GM19043 (cell line): ENCODE results near the gene NOD2.

ENCODE experiments used
- ATAC-seq: cut with Tn5 transposase; IDR thresholded peaks from one replicate; pipeline ENCODE4 v1.9.1; 2021; ENCODE audit warnings: low read depth; ENCODE audit not compliant: unreplicated experiment

Gene NOD2

GRCh38 chr16:50692999-50693781 is at the start of gene NOD2:
NOD2 (plus strand) TSS chr16:50693606; CDS start chr16:50699496, 5,890 bp downstream.
- no peak for ATAC-seq

- no peak for ATAC-seq
Observed at GRCh38 chr16:50644245-50644644, 49.2 kb upstream of the NOD2 start.

- no peak for ATAC-seq
Observed at GRCh38 chr16:50644729-50645128, 48.7 kb upstream of the NOD2 start.

DNA sequence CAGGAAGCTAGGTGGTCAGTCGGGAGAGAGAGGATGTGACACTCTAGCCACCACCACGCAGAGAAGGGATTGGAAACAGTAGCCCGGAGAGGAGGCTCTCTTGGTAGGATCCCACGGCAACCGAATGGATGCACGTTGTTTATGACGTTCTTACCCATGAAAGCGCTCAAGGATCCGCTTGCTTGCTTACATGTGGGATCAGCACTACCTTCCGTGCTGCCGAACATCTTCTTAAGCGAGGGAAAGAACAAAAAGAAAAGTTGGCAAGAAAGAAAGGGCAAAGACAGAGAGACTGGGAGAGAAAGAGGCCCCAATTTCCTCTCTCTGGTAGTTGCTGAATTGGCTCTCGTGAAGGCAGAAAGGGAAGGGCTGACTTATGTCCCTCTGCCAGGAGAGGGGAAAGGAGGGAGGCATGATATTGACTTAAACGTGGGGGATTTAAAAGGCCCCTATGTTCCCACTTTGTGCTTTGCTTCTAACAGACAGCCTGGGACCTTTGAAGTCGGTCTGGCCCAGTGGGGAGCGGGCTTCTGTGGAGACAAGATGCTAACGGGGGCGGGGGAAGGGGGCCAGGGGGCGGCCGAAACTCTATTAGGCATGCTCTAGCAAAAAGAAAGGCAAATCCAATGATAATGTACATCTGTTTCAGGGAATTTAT is 47.7 kb upstream of the NOD2 start:
- no peak for ATAC-seq

- ATAC-seq, result no peak
Observed at GRCh38 chr16:50646345-50646744, 47.1 kb upstream of the NOD2 start.

GRCh38 chr16:50651835-50652438 is 41.5 kb upstream of the NOD2 start:
- ATAC-seq, result no peak

GRCh38 chr16:50652836-50653425 is 40.5 kb upstream of the NOD2 start:
- no peak for ATAC-seq

GRCh38 chr16:50653633-50654519 is 39.5 kb upstream of the NOD2 start:
- no peak for ATAC-seq

DNA sequence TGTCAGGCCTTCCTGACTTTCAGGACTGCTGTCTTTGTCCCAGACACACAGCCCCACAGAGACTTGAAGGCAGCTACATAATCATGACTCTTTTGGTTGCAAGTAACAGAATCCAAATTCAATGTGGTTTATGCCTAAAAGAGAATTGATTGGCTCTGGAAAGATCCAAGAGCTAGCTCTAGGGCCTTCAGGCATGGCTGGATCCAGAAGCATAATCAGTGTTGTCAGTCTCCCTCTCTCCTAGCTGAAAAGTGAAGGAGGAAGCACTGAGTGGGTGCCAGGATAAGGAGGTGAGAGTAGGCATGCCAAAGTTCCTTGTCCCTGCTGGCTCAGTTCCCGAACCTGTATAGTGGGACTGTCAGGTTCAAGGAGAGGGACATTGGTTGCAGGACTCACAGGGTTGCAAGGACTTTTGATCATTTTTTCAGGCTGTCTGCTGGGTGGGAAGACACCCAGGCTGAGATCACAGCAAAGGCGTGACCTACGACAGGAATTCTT is 37.8 kb upstream of the NOD2 start:
- no peak for ATAC-seq

DNA sequence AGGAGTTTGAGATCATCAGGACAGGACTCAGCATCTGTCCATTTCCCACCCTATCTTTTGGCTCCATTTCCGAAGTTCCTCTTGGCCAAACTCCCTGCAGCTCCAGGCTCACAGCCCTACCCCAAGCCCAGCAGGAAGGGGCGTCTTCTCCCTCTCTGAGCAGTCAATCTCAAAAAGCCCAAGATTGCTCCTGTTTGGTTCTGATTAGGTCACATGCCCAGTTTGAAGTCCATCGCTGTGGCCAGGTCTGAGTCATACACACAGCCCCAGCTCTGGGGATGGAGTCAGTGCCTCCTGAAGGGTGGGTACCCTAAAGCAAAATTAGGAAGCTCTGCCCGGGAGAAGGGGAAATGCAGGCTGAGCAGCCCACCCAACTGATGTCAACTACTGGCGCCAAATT is 36.2 kb upstream of the NOD2 start:
- no peak for ATAC-seq

GRCh38 chr16:50659806-50660205 is 33.6 kb upstream of the NOD2 start:
- ATAC-seq, result no peak

GRCh38 chr16:50662306-50662940 is 31.0 kb upstream of the NOD2 start:
- ATAC-seq, result no peak

DNA sequence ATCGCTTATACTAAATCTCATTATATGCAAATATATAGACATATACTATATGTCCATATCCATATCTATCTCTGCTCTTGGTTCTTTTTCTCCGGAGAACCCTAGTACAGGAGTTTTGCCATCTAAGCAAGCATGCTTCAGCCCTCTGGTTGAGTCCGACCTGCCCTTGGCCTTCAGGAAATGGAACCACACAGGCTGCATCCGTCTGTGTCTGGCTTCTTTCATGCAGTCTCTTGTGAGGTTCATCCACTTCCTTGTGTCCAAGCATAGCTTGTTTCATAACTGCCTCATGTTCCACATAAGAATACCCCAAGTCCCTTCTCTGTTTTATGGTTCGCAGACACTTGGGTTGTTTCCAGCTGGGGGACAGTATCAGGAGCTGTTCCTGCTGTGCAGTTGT is 29.1 kb upstream of the NOD2 start:
- ATAC-seq, result no peak

GRCh38 chr16:50665128-50665878 is 28.1 kb upstream of the NOD2 start:
- no peak for ATAC-seq

GRCh38 chr16:50666658-50667496 is 26.5 kb upstream of the NOD2 start:
- peak; percentile 91 for ATAC-seq

- ATAC-seq, result no peak
Observed at GRCh38 chr16:50667497-50668367, 25.7 kb upstream of the NOD2 start.

GRCh38 chr16:50668368-50669008 is 24.9 kb upstream of the NOD2 start:
- ATAC-seq, result no peak
